B cell (primary cell): Measurements from ENCODE around the gene STYXL1. TPM values are rescaled to one million over a fixed set of nuclear protein-coding genes. Genes with fewer than 3 reads are reported as not detected.

Experiments used
- ATAC-seq: fragments of 200-7000 bp; cut with Tn5 transposase; one replicate; pipeline ENCODE4 v1.10.0; 2021; ENCODE audit warnings: low read depth, mild to moderate bottlenecking, moderate number of reproducible peaks, moderate library complexity
- CTCF ChIA-PET: fragments of 350-600 bp; sonication (Branson Sonifier 250); formaldehyde crosslinking; loops from one replicate; lab custom pipeline; 2021; ENCODE audit warnings: antibody characterized with exemption, inconsistent platforms; lab: Charles Lee
- POLR2A ChIA-PET: fragments of 350-600 bp; sonication (Branson Sonifier 250); formaldehyde crosslinking; loops from one replicate; lab custom pipeline; 2021; ENCODE audit warnings: antibody characterized with exemption; lab: Charles Lee
- DNase-seq: peaks from one replicate; pipeline ENCODE4 v3.0.0; 2013
- H2AFZ ChIP-seq: 2 replicates; pipeline ENCODE4 v1.6.1; 2012; ENCODE audit warnings: mild to moderate bottlenecking, low read depth, low read length; ENCODE audit not compliant: insufficient read depth, poor library complexity, severe bottlenecking
- H3K27ac ChIP-seq, 2 donors: 1 replicate in 1 of 2; 2 replicates in 1 of 2; pipeline ENCODE4 v1.5.1; 2012 to 2013; ENCODE audit warnings: low read length in 2 of 2, mild to moderate bottlenecking in 2 of 2, moderate library complexity in 1 of 2
- H3K27me3 ChIP-seq, 4 experiments: fragments of 200-600 bp in 1 of 4; sonication (generic) in 1 of 4; replicated peaks in 1 of 4; 1 replicate in 2 of 4; 2 replicates in 2 of 4; pipeline versions ENCODE4 v1.6.1 to v1.7.0; 2013 to 2016; ENCODE audit warnings: low read length in 3 of 4, mild to moderate bottlenecking in 2 of 4, mixed read lengths in 1 of 4, moderate library complexity in 1 of 4; ENCODE audit not compliant: insufficient read depth in 4 of 4, control insufficient read depth in 3 of 4; ENCODE audit errors: control extremely low read depth in 1 of 4
- H3K36me3 ChIP-seq, 2 experiments: replicated peaks in 1 of 2; 1 replicate in 1 of 2; 2 replicates in 1 of 2; pipeline versions ENCODE4 v1.6.1 to v1.7.1; 2013; ENCODE audit warnings: low read length in 1 of 2; ENCODE audit not compliant: insufficient read depth in 2 of 2, control insufficient read depth in 1 of 2; ENCODE audit errors: control extremely low read depth in 1 of 2, extremely low read depth in 1 of 2
- H3K4me1 ChIP-seq, 2 donors: fragments of 200-600 bp in 1 of 2; sonication (generic) in 1 of 2; 1 replicate in 1 of 2; 2 replicates in 1 of 2; pipeline versions ENCODE4 v1.5.1 to v1.6.1; 2013 to 2017; ENCODE audit warnings: low read length in 2 of 2; ENCODE audit not compliant: control insufficient read depth in 2 of 2, insufficient read depth in 2 of 2
- H3K4me2 ChIP-seq: replicated peaks from 2 replicates; pipeline ENCODE3; 2012; ENCODE audit warnings: mild to moderate bottlenecking, low read depth, low read length; ENCODE audit not compliant: poor library complexity, severe bottlenecking
- H3K4me3 ChIP-seq, 5 experiments: fragments of 200-600 bp in 1 of 5; sonication (generic) in 1 of 5; 1 replicate in 3 of 5; 2 replicates in 2 of 5; pipeline versions ENCODE4 v1.5.1 to v1.7.0; 2011 to 2016; ENCODE audit warnings: low read length in 4 of 5, mild to moderate bottlenecking in 4 of 5, low read depth in 2 of 5, control low read depth in 1 of 5, moderate library complexity in 1 of 5; ENCODE audit not compliant: insufficient read depth in 1 of 5; ENCODE audit errors: control extremely low read depth in 1 of 5, extremely low read depth in 1 of 5
- H3K79me2 ChIP-seq: fragments of 200-600 bp; sonication (generic); one replicate; pipeline ENCODE4 v1.6.0; 2016; ENCODE audit warnings: low read length; ENCODE audit not compliant: control insufficient read depth, insufficient read depth
- H3K9ac ChIP-seq: fragments of 200-600 bp; sonication (generic); 2 replicates; pipeline ENCODE4 v1.6.1; 2017; ENCODE audit warnings: mild to moderate bottlenecking, low read length, moderate library complexity
- H3K9me3 ChIP-seq, 3 donors: one replicate each; pipeline versions ENCODE4 v1.6.1 to v1.7.1; 2013; ENCODE audit warnings: low read length in 2 of 3; ENCODE audit not compliant: control insufficient read depth in 2 of 3, insufficient read depth in 1 of 3; ENCODE audit errors: control extremely low read depth in 1 of 3
- H4K20me1 ChIP-seq: 2 replicates; pipeline ENCODE4 v1.6.0; 2012; ENCODE audit warnings: mild to moderate bottlenecking, low read length; ENCODE audit not compliant: insufficient read depth, control insufficient read depth, poor library complexity, severe bottlenecking
- H3K27ac Mint-ChIP-seq: one replicate; pipeline ENCODE4 v1.8.0; 2021; ENCODE audit warnings: mixed read lengths
- H3K27me3 Mint-ChIP-seq: one replicate; pipeline ENCODE4 v1.8.0; 2021; ENCODE audit warnings: mixed read lengths
- H3K4me1 Mint-ChIP-seq: one replicate; pipeline ENCODE4 v1.8.0; 2021; ENCODE audit warnings: mixed read lengths
- H3K4me3 Mint-ChIP-seq: one replicate; pipeline ENCODE4 v1.8.0; 2021; ENCODE audit warnings: mixed read lengths
- H3K9me3 Mint-ChIP-seq: one replicate; pipeline ENCODE4 v1.8.0; 2022; ENCODE audit warnings: mixed read lengths; ENCODE audit not compliant: insufficient read depth
- EZH2 ChIP-seq: IDR thresholded peaks from 2 replicates; pipeline ENCODE4 v1.6.1; 2012; ENCODE audit warnings: borderline replicate concordance, low read depth, mild to moderate bottlenecking, moderate library complexity, low read length; ENCODE audit not compliant: insufficient read depth, poor library complexity, severe bottlenecking
- WGBS: methylation state at CpG from one replicate; pipeline ENCODE4 v1.1.5; 2013; ENCODE audit warnings: missing lambda C conversion rate; ENCODE audit not compliant: insufficient coverage; 5-methylcytosine and 5-hydroxymethylcytosine counted together
- intact Hi-C: fragments of 100-400 bp; cut with micrococcal nuclease; formaldehyde crosslinking; loops from one replicate; pipeline ENCODE4 v1.10.0; 2022
- polyA plus RNA-seq: library from polyadenylated mRNA; depleted of rRNA; stranded (reverse); fragments of >200 nt; gene quantifications from 2 replicates; pipeline ENCODE4 v1.2.3, GENCODE V29; 2012
- total RNA-seq, 2 donors: library from RNA; stranded (reverse); fragments of 120-200 nt in 1 of 2; gene quantifications; 1 replicate in 1 of 2; 2 replicates in 1 of 2; pipeline versions ENCODE4 v1.2.3 to v1.2.4, GENCODE V29; 2013 to 2022
- TF ChIP-seq, protein P1 (sequence below): fragments of 200-600 bp; IDR thresholded peaks from one replicate; pipeline ENCODE4 v1.8.0; 2022; ENCODE audit warnings: antibody characterized with exemption, mild to moderate bottlenecking

The STYXL1 gene
- total and polyA plus RNA-seq, 2 donors (not counting 1 experiment from before 2014, with no cell fraction given) = 15.2 to 29.3 TPM

DNA sequence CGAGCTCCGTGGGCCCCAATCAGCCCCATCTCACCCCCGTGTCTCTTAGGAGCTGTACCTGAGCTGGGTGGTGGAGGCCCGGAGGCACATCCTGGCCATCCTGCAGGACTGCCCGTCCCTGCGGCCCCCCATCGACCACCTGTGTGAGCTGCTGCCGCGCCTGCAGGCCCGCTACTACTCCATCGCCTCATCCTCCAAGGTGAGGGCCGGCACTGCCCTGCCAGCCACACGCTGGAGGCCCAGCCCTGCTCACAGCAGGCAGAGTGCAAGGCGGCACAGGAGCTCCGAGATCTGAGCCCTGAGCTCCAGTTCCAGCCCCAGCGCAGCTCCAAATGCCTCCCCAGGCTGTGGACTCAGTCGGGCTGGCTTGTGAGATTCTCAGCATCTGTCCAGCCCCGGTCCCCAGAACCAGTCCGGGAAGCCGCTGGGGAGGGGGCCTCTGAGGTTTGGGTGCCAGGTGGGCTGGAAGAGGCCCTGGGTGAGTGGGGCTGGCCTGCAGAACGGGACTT, 62.7 kb downstream of the STYXL1 start:
- no peak for ATAC-seq
- Mint-ChIP-seq H3K4me3 (no peak overlapping the region), H3K4me1 (peaks cover 9% of the 10 kb centered on the region), H3K27me3 (no peaks in the 10 kb centered on the region), H3K9me3 (no peaks in the 10 kb centered on the region), H3K27ac (no peak overlapping the region)
- H2AFZ ChIP-seq = no peak overlapping the region
- H3K9me3 ChIP-seq = no peaks in the 10 kb centered on the region
- H3K9ac ChIP-seq = no peak overlapping the region
- WGBS = 89% methylated on average over 21 of the region's 21 CpGs
- intact Hi-C loops = no loop called here
- ChIA-PET POLR2A (no interaction called here), CTCF (interaction anchor here (0.6 kb wide), 1 partner anchor 35 kb away, joined by 3 read pairs; no protein-coding TSS in a partner anchor)
- H3K4me1 ChIP-seq = peaks cover 0 to 11% of the 10 kb centered on the region in 2 donors
- no peak for DNase-seq
- H4K20me1 ChIP-seq = no peaks in the 10 kb centered on the region
- H3K4me2 ChIP-seq = no peak overlapping the region
- no peak overlapping the region for H3K27ac ChIP-seq
- H3K79me2 ChIP-seq = no peaks in the 10 kb centered on the region
- no peak for TF ChIP-seq EZH2
- TF ChIP-seq, protein P1, sequence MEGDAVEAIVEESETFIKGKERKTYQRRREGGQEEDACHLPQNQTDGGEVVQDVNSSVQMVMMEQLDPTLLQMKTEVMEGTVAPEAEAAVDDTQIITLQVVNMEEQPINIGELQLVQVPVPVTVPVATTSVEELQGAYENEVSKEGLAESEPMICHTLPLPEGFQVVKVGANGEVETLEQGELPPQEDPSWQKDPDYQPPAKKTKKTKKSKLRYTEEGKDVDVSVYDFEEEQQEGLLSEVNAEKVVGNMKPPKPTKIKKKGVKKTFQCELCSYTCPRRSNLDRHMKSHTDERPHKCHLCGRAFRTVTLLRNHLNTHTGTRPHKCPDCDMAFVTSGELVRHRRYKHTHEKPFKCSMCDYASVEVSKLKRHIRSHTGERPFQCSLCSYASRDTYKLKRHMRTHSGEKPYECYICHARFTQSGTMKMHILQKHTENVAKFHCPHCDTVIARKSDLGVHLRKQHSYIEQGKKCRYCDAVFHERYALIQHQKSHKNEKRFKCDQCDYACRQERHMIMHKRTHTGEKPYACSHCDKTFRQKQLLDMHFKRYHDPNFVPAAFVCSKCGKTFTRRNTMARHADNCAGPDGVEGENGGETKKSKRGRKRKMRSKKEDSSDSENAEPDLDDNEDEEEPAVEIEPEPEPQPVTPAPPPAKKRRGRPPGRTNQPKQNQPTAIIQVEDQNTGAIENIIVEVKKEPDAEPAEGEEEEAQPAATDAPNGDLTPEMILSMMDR = no peak
- no peaks in the 10 kb centered on the region for H3K27me3 ChIP-seq
- no peak overlapping the region for H3K4me3 ChIP-seq
- peaks cover 0 to 47% of the 10 kb centered on the region in 2 experiments for H3K36me3 ChIP-seq

DNA sequence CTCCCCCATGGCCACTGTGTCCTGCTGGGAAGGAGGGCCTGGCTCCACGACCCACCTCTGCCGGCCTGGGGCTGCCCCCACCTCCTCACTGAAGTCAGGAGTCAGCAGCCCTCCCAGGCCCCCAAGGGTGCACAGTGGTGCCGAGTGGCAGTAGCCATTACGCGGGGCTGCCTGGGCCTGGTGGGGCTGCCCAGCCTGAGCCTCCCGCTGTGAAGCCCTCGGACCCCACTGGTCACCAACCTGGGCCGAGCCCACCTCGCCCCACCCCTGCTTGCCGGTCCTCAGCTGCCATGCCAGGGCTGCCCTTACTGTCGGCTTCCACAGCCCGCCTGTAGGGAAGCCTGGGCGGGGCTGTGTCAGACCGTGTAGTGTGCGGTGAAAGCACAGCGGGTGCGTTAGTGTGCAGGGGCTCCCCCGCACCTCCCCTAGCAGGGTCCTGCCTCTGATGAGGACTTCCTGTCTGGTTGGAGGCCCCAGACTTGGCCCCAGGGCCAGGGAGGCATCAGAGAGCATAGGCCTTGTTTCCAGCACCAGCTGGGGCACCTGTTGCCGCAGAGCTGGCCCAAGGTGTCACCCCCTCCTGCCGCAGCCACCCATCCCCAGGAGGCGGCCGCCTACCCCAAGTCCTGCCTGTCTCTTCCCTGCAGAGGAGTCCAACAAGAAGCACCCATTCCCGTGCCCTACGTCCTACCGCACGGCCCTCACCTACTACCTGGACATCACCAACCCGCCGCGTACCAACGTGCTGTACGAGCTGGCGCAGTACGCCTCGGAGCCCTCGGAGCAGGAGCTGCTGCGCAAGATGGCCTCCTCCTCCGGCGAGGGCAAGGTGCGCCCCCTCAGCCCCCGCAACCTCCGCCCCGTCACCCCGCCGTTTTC, 63.4 kb downstream of the STYXL1 start:
- Mint-ChIP-seq H3K27me3 (no peaks in the 10 kb centered on the region), H3K4me3 (no peak overlapping the region), H3K9me3 (no peaks in the 10 kb centered on the region), H3K27ac (no peak overlapping the region), H3K4me1 (peaks cover 2% of the 10 kb centered on the region)
- no peaks in the 10 kb centered on the region for H3K27me3 ChIP-seq
- ATAC-seq = no peak
- H3K4me3 ChIP-seq = no peak overlapping the region
- H3K4me2 ChIP-seq = no peak overlapping the region
- no peak for DNase-seq
- ChIA-PET POLR2A (interaction anchor here (0.5 kb wide), 1 partner anchor 114 kb away, joined by 5 read pairs; no protein-coding TSS in a partner anchor), CTCF (interaction anchor here (0.6 kb wide), 1 partner anchor 36 kb away, joined by 3 read pairs; no protein-coding TSS in a partner anchor)
- intact Hi-C loops = no loop called here
- WGBS = 90% methylated on average over 42 of the region's 44 CpGs
- no peaks in the 10 kb centered on the region for H3K9me3 ChIP-seq
- peaks cover 0 to 4% of the 10 kb centered on the region in 2 donors for H3K4me1 ChIP-seq
- no peak overlapping the region for H3K27ac ChIP-seq
- peaks cover 0 to 52% of the 10 kb centered on the region in 2 experiments for H3K36me3 ChIP-seq
- H3K79me2 ChIP-seq = no peaks in the 10 kb centered on the region
- TF ChIP-seq EZH2 = no peak
- TF ChIP-seq, protein P1 = no peak
- H3K9ac ChIP-seq = no peak overlapping the region
- no peak overlapping the region for H2AFZ ChIP-seq
- H4K20me1 ChIP-seq = no peaks in the 10 kb centered on the region
